K562 (cell line): ENCODE measurements around the gene NMT1. TPM values are rescaled to one million over a fixed set of nuclear protein-coding genes. Genes with fewer than 3 reads are reported as not detected.
A peak's percentile ranks its signal among the peaks of the same experiment; 100 is the strongest.

Experiments used
- CBX2 ChIP-seq: fragments of 200-600 bp; sonication (generic); IDR thresholded peaks from one replicate; pipeline ENCODE4 v1.6.1; 2012; ENCODE audit warnings: mild to moderate bottlenecking, low read length, inconsistent platforms; ENCODE audit not compliant: insufficient read depth, poor library complexity, severe bottlenecking
- ETV1 ChIP-seq: fragments of 450-650 bp; conservative IDR thresholded peaks from 2 replicates; pipeline ENCODE4 v1.6.1; 2016; ENCODE audit warnings: missing genetic modification characterization, control low read depth, low read depth, missing compliant biosample characterization
- OTX1 ChIP-seq: fragments of 450-650 bp; formaldehyde crosslinking; IDR thresholded peaks from 2 replicates; pipeline ENCODE4 v1.4.0; 2022; ENCODE audit warnings: mild to moderate bottlenecking
- PRPF4 ChIP-seq: fragments of 200-400 bp; formaldehyde crosslinking; IDR thresholded peaks from one replicate; pipeline ENCODE4 v1.6.1; 2017; ENCODE audit warnings: low read length, low read depth, mild to moderate bottlenecking; ENCODE audit not compliant: insufficient read depth, poor library complexity, severe bottlenecking
- PTRF ChIP-seq: fragments of 450-650 bp; IDR thresholded peaks from 2 replicates; pipeline ENCODE4 v1.6.1; 2016; ENCODE audit warnings: mild to moderate bottlenecking, missing genetic modification characterization, missing compliant biosample characterization
- RBM39 ChIP-seq: fragments of 200-400 bp; formaldehyde crosslinking; optimal IDR thresholded peaks from 2 replicates; pipeline ENCODE3; 2018; ENCODE audit warnings: low read depth, low read length
- TAF9B ChIP-seq: fragments of 450-650 bp; IDR thresholded peaks from 2 replicates; pipeline ENCODE4 v1.6.1; 2018; ENCODE audit warnings: mild to moderate bottlenecking; ENCODE audit not compliant: partially characterized antibody
- ZBTB33 ChIP-seq: sonication (generic); formaldehyde crosslinking; IDR thresholded peaks from 2 replicates; pipeline ENCODE4 v1.8.1; 2023; ENCODE audit warnings: mild to moderate bottlenecking, missing genetic modification reagents
- ZBTB5 ChIP-seq: fragments of 450-650 bp; IDR thresholded peaks from 2 replicates; pipeline ENCODE4 v1.6.1; 2017; ENCODE audit warnings: antibody characterized with exemption
- ZC3H8 ChIP-seq: fragments of 450-650 bp; IDR thresholded peaks from 2 replicates; pipeline ENCODE4 v1.6.1; 2017
- ZNF407 ChIP-seq: fragments of 450-650 bp; IDR thresholded peaks from 2 replicates; pipeline ENCODE4 v1.6.1; 2016; ENCODE audit warnings: low read depth
- polyA plus RNA-seq, 8 experiments: library from polyadenylated mRNA; depleted of rRNA in 4 of 8; stranded (reverse) in 5 of 8; unstranded in 3 of 8; fragments of >200 nt; fragmentation: Nextera tagmentation in 2 of 8; fragmentation: Illumina TruSeq in 1 of 8; extraction: Ambion mirVana in 2 of 8; extraction: Trizol in 1 of 8; gene quantifications; 2 replicates each; pipeline versions ENCODE4 v1.2.1 to v1.2.3, GENCODE V29; 2011 to 2014; ENCODE audit warnings: inconsistent platforms in 1 of 8, missing spikeins in 1 of 8
- total RNA-seq, 7 experiments: library from RNA; depleted of rRNA in 6 of 7; stranded (reverse); fragments of >200 nt in 6 of 7; fragmentation: Illumina TruSeq in 2 of 7; extraction: Trizol in 2 of 7; gene quantifications; 2 replicates each; pipeline versions ENCODE4 v1.2.1 to v1.2.3, GENCODE V29; 2011 to 2021; ENCODE audit warnings: low replicate concordance in 1 of 7
- TF ChIP-seq, protein P1 (sequence below): IDR thresholded peaks from 2 replicates; pipeline ENCODE4 v1.6.1; 2016; ENCODE audit warnings: missing genetic modification characterization, missing compliant biosample characterization

The NMT1 gene
- total and polyA plus RNA-seq, 9 of the 15 experiments (the other 6 are each of a cell fraction or from before 2014, with no cell fraction given), result 86.7 to 569 (median 213) TPM

- TF ChIP-seq ZNF407 (no peak; the same call in 1 of the 2 replicates), ZBTB33 (CRISPR knock-in tag) (no peak), OTX1 (peak; percentile 100), TAF9B (peak; percentile 96), PTRF (tag) (no peak), ETV1 (tag) (peak; percentile 41; the same call in 1 of the 2 replicates), ZBTB5 (no peak), ZC3H8 (no peak; the same call in 1 of the 2 replicates), PRPF4 (peak; percentile 90), CBX2 (no peak), RBM39 (peak; percentile 95)
- TF ChIP-seq, protein P1, sequence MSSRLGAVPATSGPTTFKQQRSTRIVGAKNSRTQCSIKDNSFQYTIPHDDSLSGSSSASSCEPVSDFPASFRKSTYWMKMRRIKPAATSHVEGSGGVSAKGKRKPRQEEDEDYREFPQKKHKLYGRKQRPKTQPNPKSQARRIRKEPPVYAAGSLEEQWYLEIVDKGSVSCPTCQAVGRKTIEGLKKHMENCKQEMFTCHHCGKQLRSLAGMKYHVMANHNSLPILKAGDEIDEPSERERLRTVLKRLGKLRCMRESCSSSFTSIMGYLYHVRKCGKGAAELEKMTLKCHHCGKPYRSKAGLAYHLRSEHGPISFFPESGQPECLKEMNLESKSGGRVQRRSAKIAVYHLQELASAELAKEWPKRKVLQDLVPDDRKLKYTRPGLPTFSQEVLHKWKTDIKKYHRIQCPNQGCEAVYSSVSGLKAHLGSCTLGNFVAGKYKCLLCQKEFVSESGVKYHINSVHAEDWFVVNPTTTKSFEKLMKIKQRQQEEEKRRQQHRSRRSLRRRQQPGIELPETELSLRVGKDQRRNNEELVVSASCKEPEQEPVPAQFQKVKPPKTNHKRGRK (tag), result no peak
Observed at GRCh38 chr17:45148183-45149036, 87.3 kb downstream of the NMT1 start, which contains the start of gene HEXIM1 (continued).
